H9 (cell line): ENCODE measurements around the gene CYTH4. TPM values are rescaled to one million over a fixed set of nuclear protein-coding genes. Genes with fewer than 3 reads are reported as not detected.

Source experiments
- DNase-seq: peaks from one replicate; pipeline ENCODE4 v3.0.0-alpha.2; 2017
- H2AFZ ChIP-seq: one replicate; pipeline ENCODE4 v1.6.1; 2013; ENCODE audit warnings: mild to moderate bottlenecking, low read length, control low read depth, moderate library complexity
- H2AK5ac ChIP-seq: 2 replicates; pipeline ENCODE4 v1.6.1; 2013; ENCODE audit warnings: low read length, control low read depth, mixed read lengths; ENCODE audit not compliant: insufficient read length
- H2BK120ac ChIP-seq: one replicate; pipeline ENCODE4 v1.6.1; 2013; ENCODE audit warnings: low read depth, mild to moderate bottlenecking, low read length, control low read depth, inconsistent platforms; ENCODE audit not compliant: poor library complexity, severe bottlenecking
- H2BK12ac ChIP-seq: 2 replicates; pipeline ENCODE4 v1.6.1; 2013; ENCODE audit warnings: low read length, control low read depth, mixed read lengths, low read depth; ENCODE audit not compliant: insufficient read length
- H2BK15ac ChIP-seq: 2 replicates; pipeline ENCODE4 v1.6.1; 2013; ENCODE audit warnings: low read depth, low read length, control low read depth
- H2BK20ac ChIP-seq: one replicate; pipeline ENCODE4 v1.6.1; 2013; ENCODE audit warnings: low read depth, mild to moderate bottlenecking, low read length, control low read depth, inconsistent platforms; ENCODE audit not compliant: poor library complexity, severe bottlenecking
- H2BK5ac ChIP-seq: 2 replicates; pipeline ENCODE4 v1.6.1; 2013; ENCODE audit warnings: low read length, control low read depth, mixed read lengths; ENCODE audit not compliant: insufficient read length
- H3K14ac ChIP-seq: 2 replicates; pipeline ENCODE4 v1.6.1; 2013; ENCODE audit warnings: low read length, control low read depth; ENCODE audit not compliant: insufficient read depth
- H3K18ac ChIP-seq: 2 replicates; pipeline ENCODE4 v1.6.1; 2013; ENCODE audit warnings: low read depth, mild to moderate bottlenecking, mixed read lengths, low read length, control low read depth; ENCODE audit not compliant: insufficient read length
- H3K23ac ChIP-seq: 2 replicates; pipeline ENCODE4 v1.6.1; 2013; ENCODE audit warnings: low read length, control low read depth, mixed read lengths, low read depth; ENCODE audit not compliant: insufficient read length
- H3K23me2 ChIP-seq: 2 replicates; pipeline ENCODE4 v1.6.1; 2013; ENCODE audit warnings: low read depth, mild to moderate bottlenecking, mixed read lengths, low read length, control low read depth; ENCODE audit not compliant: insufficient read length, poor library complexity, severe bottlenecking
- H3K27ac ChIP-seq: 2 replicates; pipeline ENCODE4 v1.5.1; 2013; ENCODE audit warnings: low read length, control low read depth, mixed read lengths, low read depth; ENCODE audit not compliant: insufficient read length
- H3K27me3 ChIP-seq: 2 replicates; pipeline ENCODE4 v1.6.1; 2013; ENCODE audit warnings: low read length, control low read depth, inconsistent platforms; ENCODE audit not compliant: insufficient read depth
- H3K4ac ChIP-seq: 2 replicates; pipeline ENCODE4 v1.6.1; 2013; ENCODE audit warnings: low read depth, mild to moderate bottlenecking, control low read depth, inconsistent platforms, low read length, moderate library complexity
- H3K4me1 ChIP-seq: 2 replicates; pipeline ENCODE4 v1.6.1; 2013; ENCODE audit warnings: low read length, control low read depth, inconsistent platforms; ENCODE audit not compliant: insufficient read depth
- H3K4me2 ChIP-seq: 2 replicates; pipeline ENCODE4 v1.6.1; 2013; ENCODE audit warnings: low read length, control low read depth, mixed read lengths; ENCODE audit not compliant: insufficient read length, insufficient read depth
- H3K56ac ChIP-seq: 2 replicates; pipeline ENCODE4 v1.6.1; 2013; ENCODE audit warnings: low read depth, mild to moderate bottlenecking, mixed read lengths, low read length, control low read depth; ENCODE audit not compliant: insufficient read length
- H3K79me1 ChIP-seq: 2 replicates; pipeline ENCODE4 v1.6.1; 2013; ENCODE audit warnings: low read depth, mild to moderate bottlenecking, moderate library complexity, low read length, control low read depth, inconsistent platforms; ENCODE audit not compliant: insufficient read depth, poor library complexity, severe bottlenecking
- H3K79me2 ChIP-seq: 2 replicates; pipeline ENCODE4 v1.6.1; 2013; ENCODE audit warnings: low read length, control low read depth, inconsistent platforms; ENCODE audit not compliant: insufficient read depth
- H3K9ac ChIP-seq: 2 replicates; pipeline ENCODE4 v1.6.1; 2013; ENCODE audit warnings: low read length, control low read depth, mixed read lengths; ENCODE audit not compliant: insufficient read length; ENCODE audit errors: extremely low read depth
- H3K9me3 ChIP-seq: one replicate; pipeline ENCODE4 v1.6.1; 2013; ENCODE audit warnings: low read depth, low read length, inconsistent platforms; ENCODE audit not compliant: control insufficient read depth
- H3T11ph ChIP-seq: one replicate; pipeline ENCODE4 v1.6.1; 2013; ENCODE audit warnings: mild to moderate bottlenecking, low read length, control low read depth, inconsistent platforms
- H4K20me1 ChIP-seq: one replicate; pipeline ENCODE4 v1.6.1; 2013; ENCODE audit not compliant: control insufficient read depth, insufficient read length, insufficient read depth
- H4K5ac ChIP-seq: 2 replicates; pipeline ENCODE4 v1.6.1; 2013; ENCODE audit warnings: low read depth, mild to moderate bottlenecking, mixed read lengths, low read length, control low read depth; ENCODE audit not compliant: insufficient read length
- H4K8ac ChIP-seq: replicated peaks from 2 replicates; pipeline ENCODE4 v1.6.1; 2013; ENCODE audit warnings: low read length, control low read depth, mixed read lengths, low read depth; ENCODE audit not compliant: insufficient read length
- H4K91ac ChIP-seq: 2 replicates; pipeline ENCODE4 v1.6.1; 2013; ENCODE audit warnings: low read depth, mild to moderate bottlenecking, moderate library complexity, mixed read lengths, low read length, control low read depth; ENCODE audit not compliant: insufficient read length
- H3K27ac Mint-ChIP-seq, 3 experiments: 2 replicates in 2 of 3; 3 replicates in 1 of 3; pipeline ENCODE4 v1.8.0; 2020 to 2021; ENCODE audit warnings: mixed read lengths in 3 of 3, mild to moderate bottlenecking in 1 of 3, moderate library complexity in 1 of 3
- H3K27me3 Mint-ChIP-seq: 2 replicates; pipeline ENCODE4 v1.8.0; 2021; ENCODE audit warnings: low read depth, mild to moderate bottlenecking, moderate library complexity, mixed read lengths
- H3K36me3 Mint-ChIP-seq, 3 experiments: 2 replicates in 2 of 3; 3 replicates in 1 of 3; pipeline ENCODE4 v1.8.0; 2020 to 2021; ENCODE audit warnings: low read depth in 3 of 3, mixed read lengths in 3 of 3; ENCODE audit not compliant: insufficient read depth in 1 of 3
- H3K4me1 Mint-ChIP-seq, 2 experiments: 2 replicates each; pipeline ENCODE4 v1.8.0; 2020; ENCODE audit warnings: mixed read lengths in 2 of 2
- H3K4me3 Mint-ChIP-seq, 2 experiments: 2 replicates in 1 of 2; 3 replicates in 1 of 2; pipeline ENCODE4 v1.8.0; 2020 to 2021; ENCODE audit warnings: mild to moderate bottlenecking in 2 of 2, mixed read lengths in 2 of 2, moderate library complexity in 1 of 2
- H3K9me3 Mint-ChIP-seq, 2 experiments: 2 replicates in 1 of 2; 3 replicates in 1 of 2; pipeline ENCODE4 v1.8.0; 2020; ENCODE audit warnings: mild to moderate bottlenecking in 2 of 2, mixed read lengths in 2 of 2, moderate library complexity in 1 of 2
- WGBS: extraction: QIAGEN DNeasy Blood & Tissue Kit; methylation state at CpG from one replicate; pipeline ENCODE4 v1.1.7; 2013; ENCODE audit warnings: missing lambda C conversion rate, low lambda C conversion rate, mixed read lengths; ENCODE audit not compliant: insufficient read length; ENCODE audit errors: extremely low coverage; 5-methylcytosine and 5-hydroxymethylcytosine counted together
- total RNA-seq: library from RNA; stranded (reverse); gene quantifications from 2 replicates; pipeline ENCODE4 v1.2.1, GENCODE V29; 2021
- TF ChIP-seq, protein P1 (sequence below): fragments of 200-600 bp; sonication (generic); conservative IDR thresholded peaks from 3 replicates; pipeline ENCODE4 v1.8.0; 2021; ENCODE audit warnings: antibody characterized with exemption, mild to moderate bottlenecking

Gene CYTH4
- total RNA-seq, 1 experiment from 2014 or later = not detected

DNA sequence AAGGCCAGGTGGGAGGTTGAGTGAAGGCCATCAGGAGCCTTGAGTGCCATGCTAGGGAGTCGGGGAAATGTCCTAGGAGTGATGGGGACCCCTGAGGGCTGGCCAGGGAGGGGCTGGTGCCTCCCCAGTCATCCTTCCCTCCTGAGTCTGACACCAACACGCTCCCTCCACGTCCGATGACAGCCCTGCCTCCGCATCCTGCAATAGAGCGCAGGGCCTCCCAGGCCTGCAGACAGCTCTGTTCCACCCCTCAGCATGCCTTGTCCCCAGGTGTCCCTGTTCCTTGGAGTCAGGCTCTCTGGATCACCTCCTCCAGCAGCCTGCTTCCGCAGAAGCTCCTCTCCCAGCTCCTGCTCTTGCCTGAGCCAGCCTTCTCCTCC is 41.4 kb upstream of the CYTH4 start:
- no peaks in the 10 kb centered on the region for H3K36me3 Mint-ChIP-seq
- TF ChIP-seq, protein P1, sequence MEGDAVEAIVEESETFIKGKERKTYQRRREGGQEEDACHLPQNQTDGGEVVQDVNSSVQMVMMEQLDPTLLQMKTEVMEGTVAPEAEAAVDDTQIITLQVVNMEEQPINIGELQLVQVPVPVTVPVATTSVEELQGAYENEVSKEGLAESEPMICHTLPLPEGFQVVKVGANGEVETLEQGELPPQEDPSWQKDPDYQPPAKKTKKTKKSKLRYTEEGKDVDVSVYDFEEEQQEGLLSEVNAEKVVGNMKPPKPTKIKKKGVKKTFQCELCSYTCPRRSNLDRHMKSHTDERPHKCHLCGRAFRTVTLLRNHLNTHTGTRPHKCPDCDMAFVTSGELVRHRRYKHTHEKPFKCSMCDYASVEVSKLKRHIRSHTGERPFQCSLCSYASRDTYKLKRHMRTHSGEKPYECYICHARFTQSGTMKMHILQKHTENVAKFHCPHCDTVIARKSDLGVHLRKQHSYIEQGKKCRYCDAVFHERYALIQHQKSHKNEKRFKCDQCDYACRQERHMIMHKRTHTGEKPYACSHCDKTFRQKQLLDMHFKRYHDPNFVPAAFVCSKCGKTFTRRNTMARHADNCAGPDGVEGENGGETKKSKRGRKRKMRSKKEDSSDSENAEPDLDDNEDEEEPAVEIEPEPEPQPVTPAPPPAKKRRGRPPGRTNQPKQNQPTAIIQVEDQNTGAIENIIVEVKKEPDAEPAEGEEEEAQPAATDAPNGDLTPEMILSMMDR = no peak
- Histone ChIP-seq H3K79me2 (no peaks in the 10 kb centered on the region), H2BK12ac (no peak overlapping the region), H3K4me1 (no peaks in the 10 kb centered on the region), H4K20me1 (no peaks in the 10 kb centered on the region), H4K8ac (no peak overlapping the region), H3K23me2 (no peaks in the 10 kb centered on the region), H3K4me2 (no peak overlapping the region), H2BK120ac (no peak overlapping the region), H2BK20ac (no peak overlapping the region), H3K18ac (no peak overlapping the region), H4K91ac (no peak overlapping the region), H3T11ph (no peak overlapping the region), H4K5ac (no peak overlapping the region), H3K27ac (no peak overlapping the region), H2BK15ac (no peak overlapping the region), H3K4ac (no peak overlapping the region), H3K23ac (no peak overlapping the region), H3K56ac (no peak overlapping the region), H3K9ac (no peak overlapping the region), H3K9me3 (no peaks in the 10 kb centered on the region), H2AK5ac (no peak overlapping the region), H2AFZ (no peak overlapping the region), H2BK5ac (no peak overlapping the region), H3K79me1 (no peaks in the 10 kb centered on the region), H3K14ac (no peak overlapping the region; the same call in 1 of the 2 replicates), H3K27me3 (no peaks in the 10 kb centered on the region)
- H3K27ac Mint-ChIP-seq = 0 out of 7 replicates have a peak overlapping the region, but pooled peaks of 1 of the 3 experiments have one; percentile 40
- H3K4me1 Mint-ChIP-seq = peaks cover 14 to 44% of the 10 kb centered on the region in 2 experiments
- no peak for DNase-seq
- H3K4me3 Mint-ChIP-seq = no peak overlapping the region
- peaks cover 14% of the 10 kb centered on the region for H3K27me3 Mint-ChIP-seq
- H3K9me3 Mint-ChIP-seq = no peaks in the 10 kb centered on the region; a peak in 1 of 5 replicates
- no CpG with 5 or more reads among the region's 7 CpGs for whole genome bisulfite sequencing
